ENCODE results near the gene TMEM91. TPM values are rescaled to one million over a fixed set of nuclear protein-coding genes. Genes with fewer than 3 reads are reported as not detected.

TMEM91 gene
- total and polyA plus RNA-seq, 2 of the 13 experiments (the other 11 are each of a cell fraction or from before 2014, with no cell fraction given): 6.3 to 10.3 TPM

- TF ChIP-seq SETDB1 (CRISPR knock-in tag; IDR thresholded peaks at IDR 0.05; ENCODE audit: borderline replicate concordance): no peak
- peak; percentile 86; the same call in 2 of the 3 replicates for TF ChIP-seq MXI1 (IDR thresholded peaks at IDR 0.05; ENCODE audit: borderline replicate concordance, low read depth, low read length)
- peak; percentile 37; the same call in 1 of the 2 replicates for TF ChIP-seq ZNF670 (CRISPR knock-in tag; IDR thresholded peaks at IDR 0.05; ENCODE audit: borderline replicate concordance)
- no peak for TF ChIP-seq GATAD2A (CRISPR knock-in tag; IDR thresholded peaks at IDR 0.05)
- TF ChIP-seq BRF2 (CRISPR knock-in tag; IDR thresholded peaks at IDR 0.05): no peak
- peak; percentile 66; the same call in 1 of the 2 replicates for TF ChIP-seq ZNF350 (CRISPR knock-in tag; IDR thresholded peaks at IDR 0.05; ENCODE audit: borderline replicate concordance, low read depth)
- no peak for TF ChIP-seq ZNF556 (CRISPR knock-in tag; IDR thresholded peaks at IDR 0.05; ENCODE audit: borderline replicate concordance)
- no peak for TF ChIP-seq ZNF207 (IDR thresholded peaks at IDR 0.05; ENCODE audit: borderline replicate concordance)
- no peak for TF ChIP-seq MATR3 (CRISPR knock-in tag; IDR thresholded peaks at IDR 0.05)
- TF ChIP-seq, protein P1, sequence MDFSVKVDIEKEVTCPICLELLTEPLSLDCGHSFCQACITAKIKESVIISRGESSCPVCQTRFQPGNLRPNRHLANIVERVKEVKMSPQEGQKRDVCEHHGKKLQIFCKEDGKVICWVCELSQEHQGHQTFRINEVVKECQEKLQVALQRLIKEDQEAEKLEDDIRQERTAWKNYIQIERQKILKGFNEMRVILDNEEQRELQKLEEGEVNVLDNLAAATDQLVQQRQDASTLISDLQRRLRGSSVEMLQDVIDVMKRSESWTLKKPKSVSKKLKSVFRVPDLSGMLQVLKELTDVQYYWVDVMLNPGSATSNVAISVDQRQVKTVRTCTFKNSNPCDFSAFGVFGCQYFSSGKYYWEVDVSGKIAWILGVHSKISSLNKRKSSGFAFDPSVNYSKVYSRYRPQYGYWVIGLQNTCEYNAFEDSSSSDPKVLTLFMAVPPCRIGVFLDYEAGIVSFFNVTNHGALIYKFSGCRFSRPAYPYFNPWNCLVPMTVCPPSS (IDR thresholded peaks at IDR 0.05): no peak
- no peak for TF ChIP-seq HMGXB4 (CRISPR knock-in tag; IDR thresholded peaks at IDR 0.05; ENCODE audit: borderline replicate concordance in 1 of 2, low read depth in 1 of 2)
- no peak for TF ChIP-seq ZNF782 (CRISPR knock-in tag; IDR thresholded peaks at IDR 0.05; ENCODE audit: borderline replicate concordance)
- TF ChIP-seq RBFOX2 (IDR thresholded peaks at IDR 0.05; ENCODE audit: low read depth, low read length): peak; percentile 83
- peak; percentile 68; the same call in 1 of the 2 replicates for TF ChIP-seq ETV6 (CRISPR knock-in tag; conservative IDR thresholded peaks at IDR 0.05)
- no peak for TF ChIP-seq MBD4 (IDR thresholded peaks at IDR 0.05; ENCODE audit: borderline replicate concordance, low read length)
- 0 out of 2 replicates have a peak, but pooled peaks have one; percentile 9 for TF ChIP-seq TRAFD1 (CRISPR knock-in tag; IDR thresholded peaks at IDR 0.05; ENCODE audit: borderline replicate concordance)
- no peak for TF ChIP-seq ZNF264 (CRISPR knock-in tag; IDR thresholded peaks at IDR 0.05)
- peak; percentile 47; the same call in 1 of the 2 replicates for TF ChIP-seq ZNF580 (CRISPR knock-in tag; IDR thresholded peaks at IDR 0.05; ENCODE audit: borderline replicate concordance, low read depth)
- no peak for TF ChIP-seq ZBTB49 (CRISPR knock-in tag; IDR thresholded peaks at IDR 0.05; ENCODE audit: borderline replicate concordance)
- no peak for TF ChIP-seq NCOA2 (CRISPR knock-in tag; IDR thresholded peaks at IDR 0.05)
Measured at GRCh38 chr19:41363753-41364523, 12.4 kb upstream of the TMEM91 start, which contains the start of gene B9D2 (continued).

All from HepG2 (cell line).